Ascending aorta (tissue), 2 donors: ENCODE results near the gene GLDC. TPM values are rescaled to one million over a fixed set of nuclear protein-coding genes. Genes with fewer than 3 reads are reported as not detected.
A peak's percentile ranks its signal among the peaks of the same experiment; 100 is the strongest.

Source experiments
- DNase-seq, 2 donors: peaks; one replicate each; pipeline ENCODE4 v3.0.0-alpha.2; 2019; ENCODE audit warnings: low spot score in 2 of 2
- H3K27ac ChIP-seq, 2 donors: fragments of 200-600 bp; sonication (generic); one replicate each; pipeline ENCODE4 v1.5.1; 2016 to 2017; ENCODE audit warnings: mild to moderate bottlenecking in 1 of 2
- H3K27me3 ChIP-seq: fragments of 200-600 bp; sonication (generic); one replicate; pipeline ENCODE4 v1.5.1; 2017
- H3K36me3 ChIP-seq, 2 donors: fragments of 200-600 bp; sonication (generic); one replicate each; pipeline ENCODE4 v1.5.1; 2016
- H3K4me1 ChIP-seq, 2 donors: fragments of 200-600 bp; sonication (generic); one replicate each; pipeline ENCODE4 v1.5.1; 2016 to 2017; ENCODE audit warnings: mild to moderate bottlenecking in 1 of 2
- H3K4me3 ChIP-seq, 2 donors: fragments of 200-600 bp; sonication (generic); one replicate each; pipeline ENCODE4 v1.5.1; 2016 to 2017; ENCODE audit warnings: mild to moderate bottlenecking in 1 of 2
- H3K9me3 ChIP-seq, 2 donors: fragments of 200-600 bp; sonication (generic); one replicate each; pipeline ENCODE4 v1.5.1; 2016
- intact Hi-C: fragments of 100-400 bp; cut with DNase I; formaldehyde crosslinking; loops from one replicate; pipeline ENCODE4 v1.15.1; 2023
- total RNA-seq: library from RNA; depleted of rRNA; stranded (reverse); fragments of >200 nt; gene quantifications from one replicate; pipeline ENCODE4 v1.1.0, GENCODE V29; 2016
- TF ChIP-seq, protein P1 (sequence below), 3 experiments: fragments of 200-600 bp in 2 of 3; fragments of 450-650 bp in 1 of 3; sonication (generic) in 2 of 3; IDR thresholded peaks; one replicate each; pipeline ENCODE4 v1.5.1; 2016 to 2019; ENCODE audit warnings: antibody characterized with exemption in 3 of 3, mild to moderate bottlenecking in 1 of 3, moderate library complexity in 1 of 3

GLDC gene
- total RNA-seq, 1 donor from 2014 or later = 0.64 TPM

DNA sequence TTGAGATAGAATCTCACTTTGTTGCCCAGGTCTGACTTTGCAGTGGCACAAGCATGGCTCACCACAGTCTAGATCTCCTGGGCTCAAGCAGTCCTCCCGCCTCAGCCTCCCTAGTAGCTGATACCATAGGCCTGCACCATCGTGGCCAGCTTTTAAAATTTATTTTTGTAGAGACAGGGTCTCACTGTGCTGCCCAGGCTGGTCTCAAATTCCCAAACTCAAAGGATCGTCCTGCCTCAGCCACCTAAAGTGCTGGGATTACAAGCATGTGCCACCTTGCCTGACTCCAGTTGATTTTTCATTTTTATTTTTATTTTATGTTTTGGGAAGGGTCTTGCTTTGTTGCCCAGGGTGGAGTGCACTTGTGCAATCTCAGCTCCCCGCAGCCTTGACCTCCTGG, 41.7 kb upstream of the GLDC start:
- no peak overlapping the region for H3K27ac ChIP-seq
- no peaks in the 10 kb centered on the region for H3K9me3 ChIP-seq
- no peaks in the 10 kb centered on the region for H3K27me3 ChIP-seq
- no peak overlapping the region for H3K4me3 ChIP-seq
- intact Hi-C loops = loop anchor here (5.0 to 10.0 kb wide), 2 partner anchors 100 to 462 kb away; no protein-coding TSS in a partner anchor
- TF ChIP-seq, protein P1, sequence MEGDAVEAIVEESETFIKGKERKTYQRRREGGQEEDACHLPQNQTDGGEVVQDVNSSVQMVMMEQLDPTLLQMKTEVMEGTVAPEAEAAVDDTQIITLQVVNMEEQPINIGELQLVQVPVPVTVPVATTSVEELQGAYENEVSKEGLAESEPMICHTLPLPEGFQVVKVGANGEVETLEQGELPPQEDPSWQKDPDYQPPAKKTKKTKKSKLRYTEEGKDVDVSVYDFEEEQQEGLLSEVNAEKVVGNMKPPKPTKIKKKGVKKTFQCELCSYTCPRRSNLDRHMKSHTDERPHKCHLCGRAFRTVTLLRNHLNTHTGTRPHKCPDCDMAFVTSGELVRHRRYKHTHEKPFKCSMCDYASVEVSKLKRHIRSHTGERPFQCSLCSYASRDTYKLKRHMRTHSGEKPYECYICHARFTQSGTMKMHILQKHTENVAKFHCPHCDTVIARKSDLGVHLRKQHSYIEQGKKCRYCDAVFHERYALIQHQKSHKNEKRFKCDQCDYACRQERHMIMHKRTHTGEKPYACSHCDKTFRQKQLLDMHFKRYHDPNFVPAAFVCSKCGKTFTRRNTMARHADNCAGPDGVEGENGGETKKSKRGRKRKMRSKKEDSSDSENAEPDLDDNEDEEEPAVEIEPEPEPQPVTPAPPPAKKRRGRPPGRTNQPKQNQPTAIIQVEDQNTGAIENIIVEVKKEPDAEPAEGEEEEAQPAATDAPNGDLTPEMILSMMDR (IDR thresholded peaks at IDR 0.05) = no peak
- no peaks in the 10 kb centered on the region for H3K36me3 ChIP-seq
- no peak for DNase-seq
- peaks cover 0 to 9% of the 10 kb centered on the region in 2 donors for H3K4me1 ChIP-seq

DNA sequence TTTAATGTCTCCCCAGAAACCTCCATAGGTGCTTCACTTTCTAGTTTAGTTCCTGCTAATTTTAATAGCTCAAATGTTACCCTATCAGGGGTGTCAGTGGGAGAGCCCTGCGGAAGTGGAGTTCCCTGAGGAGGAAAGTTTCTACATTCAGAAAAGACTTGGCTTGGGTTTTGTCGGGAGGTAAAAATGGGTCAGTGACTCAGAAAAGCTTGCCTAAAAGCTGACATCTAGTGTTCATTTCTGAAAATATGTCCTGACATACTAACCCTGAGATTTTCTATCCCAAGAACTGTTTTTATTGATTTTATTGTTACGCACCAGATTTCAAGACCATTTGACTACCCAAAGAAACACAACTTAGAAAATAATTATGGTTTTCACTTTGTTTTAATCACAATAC, 40.9 kb upstream of the GLDC start:
- Histone ChIP-seq H3K9me3 (no peaks in the 10 kb centered on the region), H3K27me3 (no peaks in the 10 kb centered on the region), H3K4me3 (no peak overlapping the region), H3K27ac (peak overlapping the region; percentile 4 to 62), H3K4me1 (peaks cover 0 to 10% of the 10 kb centered on the region in 2 donors), H3K36me3 (no peaks in the 10 kb centered on the region)
- DNase-seq = no peak
- TF ChIP-seq, protein P1 (IDR thresholded peaks at IDR 0.05) = peak in 2 of 3 experiments; percentile 24 to 43
- intact Hi-C loops = loop anchor here (5.0 to 10.0 kb wide), 2 partner anchors 99 to 462 kb away; no protein-coding TSS in a partner anchor

DNA sequence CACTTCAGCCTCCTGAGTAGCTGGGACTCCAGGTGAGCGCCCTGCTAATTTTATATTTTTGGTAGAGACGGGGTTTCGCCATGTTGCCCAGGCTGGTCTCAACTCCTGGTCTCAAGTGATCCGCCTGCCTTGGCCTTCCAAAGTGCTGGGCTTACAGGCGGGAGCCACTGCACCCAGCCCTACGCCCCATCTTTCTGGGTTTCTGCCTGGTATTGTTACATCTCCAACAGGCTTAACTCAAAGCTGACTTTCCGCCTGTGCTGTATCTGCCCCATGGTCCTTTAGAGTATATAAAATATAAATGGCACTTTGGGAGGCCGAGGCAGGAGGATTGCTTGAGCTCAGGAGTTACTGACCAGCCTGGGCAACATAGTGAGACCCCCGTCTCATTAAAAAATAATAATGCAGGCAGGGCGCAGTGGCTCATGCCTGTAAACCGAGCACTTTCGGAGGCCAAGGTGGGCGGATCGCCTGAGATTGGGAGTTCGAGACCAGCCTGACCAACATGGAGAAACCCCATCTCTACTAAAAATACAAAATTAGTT, 36.5 kb upstream of the GLDC start:
- no peak for DNase-seq
- peak overlapping the region; percentile 95 to 96 for H3K27ac ChIP-seq

DNA sequence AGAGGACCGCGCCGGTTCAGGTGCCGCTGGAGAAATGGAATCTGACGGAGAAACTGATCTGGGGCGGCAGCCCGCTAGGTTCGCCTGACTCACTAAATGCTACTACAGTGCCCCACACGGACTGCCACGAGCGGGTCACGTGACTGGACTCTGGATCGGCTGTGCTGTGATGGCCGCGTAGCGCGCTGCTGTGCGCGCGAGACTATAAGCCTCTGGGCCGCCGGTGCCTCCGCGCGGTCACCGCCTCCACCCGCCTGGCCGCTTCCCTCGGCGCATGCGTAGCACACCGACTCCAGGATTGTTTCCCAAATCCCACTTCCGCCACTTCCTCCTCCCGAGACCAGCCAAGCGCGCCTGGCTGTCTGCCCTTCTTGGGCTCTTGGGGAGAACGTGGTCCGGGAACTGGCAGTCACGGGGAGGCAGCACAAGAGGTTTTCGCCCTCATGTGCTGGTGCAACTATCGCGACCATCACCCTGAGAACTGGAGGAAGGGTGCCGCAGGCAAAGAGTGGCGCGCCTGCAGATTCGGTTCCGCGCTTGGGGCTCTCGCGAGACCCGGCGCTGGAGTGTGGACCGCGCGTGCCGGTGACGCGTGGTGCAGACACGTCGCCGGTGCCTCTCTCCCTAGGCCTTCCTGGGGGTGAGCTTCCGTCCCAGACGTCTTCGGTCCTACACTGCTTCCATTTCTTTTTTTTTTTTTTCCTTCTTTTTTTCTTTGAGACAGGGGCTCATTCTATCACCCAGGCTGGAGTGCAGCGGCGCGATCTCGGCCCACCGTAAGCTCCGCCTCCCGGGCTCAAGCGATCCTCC, 35.8 kb upstream of the GLDC start:
- Histone ChIP-seq H3K4me1 (peaks cover 0 to 10% of the 10 kb centered on the region in 2 donors), H3K4me3 (peak overlapping the region; percentile 71 to 72), H3K9me3 (no peaks in the 10 kb centered on the region), H3K36me3 (no peaks in the 10 kb centered on the region), H3K27ac (peak overlapping the region; percentile 95 to 96), H3K27me3 (no peaks in the 10 kb centered on the region)
- peak; percentile 90 to 98 for DNase-seq
- intact Hi-C loops = loop anchor here (1.0 to 10.0 kb wide), 6 partner anchors 77 to 674 kb away; partner anchors contain the start of gene UHRF2
- TF ChIP-seq, protein P1 (IDR thresholded peaks at IDR 0.05) = peak in 1 of 3 experiments; percentile 6

More for the DNA sequence above, 36.5 kb upstream of the GLDC start:
- intact Hi-C loops = loop anchor here (1.0 to 10.0 kb wide), 6 partner anchors 76 to 675 kb away; partner anchors contain the start of gene UHRF2
- peak overlapping the region; percentile 71 to 72 for H3K4me3 ChIP-seq
- TF ChIP-seq, protein P1 (IDR thresholded peaks at IDR 0.05) = no peak
- no peaks in the 10 kb centered on the region for H3K36me3 ChIP-seq
- no peaks in the 10 kb centered on the region for H3K9me3 ChIP-seq
- peaks cover 0 to 10% of the 10 kb centered on the region in 2 donors for H3K4me1 ChIP-seq
- H3K27me3 ChIP-seq = no peaks in the 10 kb centered on the region

DNA sequence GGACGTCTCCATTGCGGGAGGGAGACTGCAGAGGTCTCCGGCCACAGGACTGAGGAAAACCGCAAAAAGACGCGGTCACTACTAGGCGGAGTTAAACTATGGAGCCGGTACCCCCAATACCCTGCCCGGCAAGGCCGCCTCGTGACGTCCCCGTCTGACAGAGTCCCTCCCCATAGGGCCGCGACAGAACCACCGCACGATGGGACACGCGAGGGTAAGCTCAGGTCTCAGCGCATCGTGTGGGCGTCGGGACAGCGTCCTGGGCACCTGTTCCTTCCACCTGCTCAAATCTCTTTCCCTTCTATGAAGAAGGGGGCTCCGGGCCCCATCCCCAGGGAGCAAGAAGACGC, 35.2 kb upstream of the GLDC start:
- H3K27me3 ChIP-seq = no peaks in the 10 kb centered on the region
- no peaks in the 10 kb centered on the region for H3K9me3 ChIP-seq
- intact Hi-C loops = loop anchor here (1.0 to 10.0 kb wide), 6 partner anchors 78 to 673 kb away; partner anchors contain the start of gene UHRF2
- TF ChIP-seq, protein P1 (IDR thresholded peaks at IDR 0.05) = no peak
- peak overlapping the region; percentile 71 to 72 for H3K4me3 ChIP-seq
- H3K27ac ChIP-seq = peak overlapping the region; percentile 95 to 96
- H3K4me1 ChIP-seq = peaks cover 0 to 7% of the 10 kb centered on the region in 2 donors
- H3K36me3 ChIP-seq = no peaks in the 10 kb centered on the region
- peak in 1 of 2 donors; percentile 16 for DNase-seq
